Endothelial cell of umbilical vein (primary cell): Measurements from ENCODE around the gene F8. TPM values are rescaled to one million over a fixed set of nuclear protein-coding genes. Genes with fewer than 3 reads are reported as not detected.

Experiments used
- BruUV-seq: library from RNA; stranded (reverse); fragments of 400-500 nt; replicated peaks from 2 replicates; lab custom pipeline; 2021; lab: Mats Ljungman, UMichigan
- CTCF ChIA-PET: fragments of 300-600, 350-600 bp; sonication (Branson Sonifier 250); formaldehyde crosslinking; loops from one replicate; lab custom pipeline; 2021; ENCODE audit warnings: antibody characterized with exemption, inconsistent platforms; lab: Charles Lee
- POLR2A ChIA-PET: fragments of 300-600, 350-600 bp; sonication (Branson Sonifier 250); formaldehyde crosslinking; loops from one replicate; lab custom pipeline; 2021; ENCODE audit warnings: antibody characterized with exemption, inconsistent platforms; lab: Charles Lee
- DNase-seq: peaks from one replicate; pipeline ENCODE4 v3.0.0-alpha.2; 2011; ENCODE audit warnings: low read depth, low spot score
- FAIRE-seq: peaks from 2 replicates; lab custom pipeline; 2011; peaks lifted over from hg19 to GRCh38; lab: Jason Lieb, UNC
- H2AFZ ChIP-seq: 2 replicates; pipeline ENCODE4 v1.6.0; 2012; ENCODE audit warnings: low read depth, low read length, control low read depth, inconsistent platforms
- H3K27ac ChIP-seq: 2 replicates; pipeline ENCODE4 v1.5.1; 2011; ENCODE audit warnings: low read depth, mild to moderate bottlenecking, control low read depth, low read length, moderate library complexity; ENCODE audit not compliant: insufficient read depth
- H3K27me3 ChIP-seq, 2 experiments: 2 replicates each; pipeline versions ENCODE4 v1.6.0 to v1.6.1; 2011; ENCODE audit warnings: low read length in 2 of 2, mixed read lengths in 1 of 2; ENCODE audit not compliant: control insufficient read depth in 2 of 2, insufficient read depth in 2 of 2
- H3K36me3 ChIP-seq, 2 experiments: 2 replicates in 1 of 2; 3 replicates in 1 of 2; pipeline ENCODE4 v1.5.1; 2011; ENCODE audit warnings: low read length in 2 of 2, mild to moderate bottlenecking in 1 of 2, moderate library complexity in 1 of 2; ENCODE audit not compliant: control insufficient read depth in 2 of 2, insufficient read depth in 2 of 2; ENCODE audit errors: extremely low read depth in 1 of 2
- H3K4me1 ChIP-seq: 3 replicates; pipeline ENCODE4 v1.5.1; 2011; ENCODE audit warnings: mild to moderate bottlenecking, low read length; ENCODE audit not compliant: control insufficient read depth, insufficient read depth; ENCODE audit errors: extremely low read depth
- H3K4me2 ChIP-seq: 2 replicates; pipeline ENCODE4 v1.6.1; 2011; ENCODE audit warnings: low read length, control low read depth, mixed read lengths; ENCODE audit not compliant: insufficient read depth
- H3K4me3 ChIP-seq, 3 experiments: fragments of 200-600 bp in 1 of 3; sonication (generic), shearing (Covaris generic) in 1 of 3; replicated peaks in 1 of 3; 2 replicates each; pipeline ENCODE4 v1.5.1; 2011 to 2016; ENCODE audit warnings: control low read depth in 3 of 3, low read length in 3 of 3, mild to moderate bottlenecking in 2 of 3, inconsistent platforms in 1 of 3, low read depth in 1 of 3, moderate library complexity in 1 of 3; ENCODE audit not compliant: insufficient read depth in 1 of 3
- H3K79me2 ChIP-seq: 2 replicates; pipeline ENCODE4 v1.6.0; 2012; ENCODE audit warnings: low read length, inconsistent platforms; ENCODE audit not compliant: control insufficient read depth, insufficient read depth
- H3K9ac ChIP-seq: replicated peaks from 2 replicates; pipeline ENCODE3; 2011; ENCODE audit warnings: low read length, control low read depth; ENCODE audit not compliant: insufficient read depth; ENCODE audit errors: extremely low read depth
- H3K9me1 ChIP-seq: replicated peaks from 3 replicates; pipeline ENCODE4 v1.6.0; 2011; ENCODE audit warnings: mild to moderate bottlenecking, low read length; ENCODE audit not compliant: control insufficient read depth, insufficient read depth; ENCODE audit errors: extremely low read depth
- H3K9me3 ChIP-seq: replicated peaks from 2 replicates; pipeline ENCODE4 v1.5.1; 2012; ENCODE audit warnings: low read length, inconsistent platforms; ENCODE audit not compliant: control insufficient read depth, insufficient read depth
- H4K20me1 ChIP-seq: replicated peaks from 2 replicates; pipeline ENCODE3; 2011; ENCODE audit warnings: mild to moderate bottlenecking, low read length; ENCODE audit not compliant: control insufficient read depth, insufficient read depth; ENCODE audit errors: extremely low read depth
- CTCF ChIP-seq, 2 donors: IDR thresholded peaks; 1 replicate in 1 of 2; 2 replicates in 1 of 2; pipeline ENCODE4 v1.5.1; 2011; ENCODE audit warnings: low read length in 2 of 2, mild to moderate bottlenecking in 2 of 2, moderate library complexity in 2 of 2, control low read depth in 1 of 2, inconsistent platforms in 1 of 2, low read depth in 1 of 2; ENCODE audit not compliant: insufficient read depth in 1 of 2; ENCODE audit errors: extremely low read depth in 1 of 2
- EZH2 ChIP-seq: IDR thresholded peaks from 2 replicates; pipeline ENCODE4 v1.6.1; 2012; ENCODE audit warnings: borderline replicate concordance, low read depth, mild to moderate bottlenecking, moderate library complexity, low read length, inconsistent platforms; ENCODE audit not compliant: severe bottlenecking
- FOS ChIP-seq: IDR thresholded peaks from 2 replicates; pipeline ENCODE4 v1.6.1; 2011; ENCODE audit warnings: mild to moderate bottlenecking, low read length, moderate library complexity, borderline replicate concordance; ENCODE audit not compliant: insufficient read depth
- GATA2 ChIP-seq: IDR thresholded peaks from 2 replicates; pipeline ENCODE4 v1.7.0; 2011; ENCODE audit warnings: low read depth, mild to moderate bottlenecking, moderate library complexity, mixed read lengths, low read length; ENCODE audit not compliant: insufficient read length, insufficient read depth
- JUN ChIP-seq: IDR thresholded peaks from 2 replicates; pipeline ENCODE4 v1.6.1; 2011; ENCODE audit warnings: borderline replicate concordance, low read depth; ENCODE audit not compliant: insufficient read length, insufficient read depth
- MYC ChIP-seq: IDR thresholded peaks from one replicate; pipeline ENCODE4 v1.6.1; 2011; ENCODE audit warnings: mild to moderate bottlenecking, low read depth, low read length
- POLR2A ChIP-seq: IDR thresholded peaks from 2 replicates; pipeline ENCODE4 v1.6.1; 2012; ENCODE audit warnings: low read depth, mild to moderate bottlenecking, control low read depth, low read length
- POLR2AphosphoS5 ChIP-seq: IDR thresholded peaks from 2 replicates; pipeline ENCODE4 v1.6.1; 2012; ENCODE audit warnings: low read depth, mild to moderate bottlenecking, control low read depth, low read length, moderate library complexity; ENCODE audit not compliant: insufficient read depth
- dilution Hi-C: fragments of 300-500 bp; cut with MboI; formaldehyde crosslinking; loops from one replicate; pipeline ENCODE4 v1.15.0; 2019; ENCODE audit warnings: low sequenced_read_pairs; ENCODE audit not compliant: extremely low pct_ligation_motif_present
- intact Hi-C: fragments of 100-400 bp; cut with micrococcal nuclease; formaldehyde crosslinking; loops from one replicate; pipeline ENCODE4 v1.10.0; 2022
- polyA plus RNA-seq, 4 experiments: library from polyadenylated mRNA; depleted of rRNA in 3 of 4; stranded (reverse) in 3 of 4; unstranded in 1 of 4; fragments of >200 nt; gene quantifications; 2 replicates each; pipeline versions ENCODE4 v1.2.1 to v1.2.3, GENCODE V29; 2011 to 2012; ENCODE audit warnings: missing spikeins in 1 of 4
- total RNA-seq: library from RNA; stranded (reverse); gene quantifications from 2 replicates; pipeline ENCODE4 v1.2.3, GENCODE V29; 2021
- TF ChIP-seq, protein P1 (sequence below): IDR thresholded peaks from 2 replicates; pipeline ENCODE4 v1.6.1; 2011; ENCODE audit not compliant: insufficient read depth, insufficient read length

Gene F8
- total and polyA plus RNA-seq, 2 donors (not counting 3 experiments of a cell fraction or from before 2014, with no cell fraction given): 0.62 to 1.1 TPM

DNA sequence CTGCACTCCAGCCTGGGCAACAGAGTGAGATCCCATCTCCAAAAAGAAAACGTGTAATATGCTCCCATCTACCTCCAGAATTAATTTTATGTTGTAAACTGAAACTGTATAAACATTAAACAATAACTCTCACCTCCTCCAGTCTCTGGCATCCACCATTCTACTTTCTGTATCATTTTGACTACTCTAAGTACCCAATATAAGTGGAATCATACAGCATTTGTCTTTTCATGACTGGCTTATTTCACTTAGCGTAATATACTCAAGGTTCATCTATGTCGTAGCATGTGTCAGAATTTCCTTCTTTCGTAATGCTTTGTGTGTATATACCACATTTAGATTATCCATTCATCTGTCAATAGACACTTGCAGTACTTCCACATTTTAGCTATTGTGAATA lies 20.6 kb downstream of the F8 start:
- no peaks in the 10 kb centered on the region for H3K9me3 ChIP-seq

More for the DNA sequence above, 20.6 kb downstream of the F8 start:
- no peak overlapping the region for H3K27ac ChIP-seq
- ChIA-PET CTCF (no interaction called here), POLR2A (no interaction called here)
- H3K9ac ChIP-seq: no peak overlapping the region
- H3K9me1 ChIP-seq: no peaks in the 10 kb centered on the region
- no peaks in the 10 kb centered on the region for H3K36me3 ChIP-seq
- no TSS peak for BruUV-seq
- FAIRE-seq: no peak
- no peaks in the 10 kb centered on the region for H4K20me1 ChIP-seq
- intact Hi-C loops: no loop called here
- H3K4me3 ChIP-seq: no peak overlapping the region
- H2AFZ ChIP-seq: no peak overlapping the region
- DNase-seq: no peak
- no peaks in the 10 kb centered on the region for H3K27me3 ChIP-seq
- no peaks in the 10 kb centered on the region for H3K79me2 ChIP-seq
- no peak overlapping the region for H3K4me2 ChIP-seq
- no peaks in the 10 kb centered on the region for H3K4me1 ChIP-seq
- dilution Hi-C loops: no loop called here
- TF ChIP-seq EZH2 (no peak), POLR2A (no peak), MYC (no peak), CTCF (IDR thresholded peaks at IDR 0.05; ENCODE audit: extremely low read depth in 1 of 2, insufficient read depth in 1 of 2, low read depth in 1 of 2, low read length in 2 of 2) (no peak), FOS (no peak), POLR2AphosphoS5 (no peak), JUN (no peak), GATA2 (no peak)
- TF ChIP-seq, protein P1, sequence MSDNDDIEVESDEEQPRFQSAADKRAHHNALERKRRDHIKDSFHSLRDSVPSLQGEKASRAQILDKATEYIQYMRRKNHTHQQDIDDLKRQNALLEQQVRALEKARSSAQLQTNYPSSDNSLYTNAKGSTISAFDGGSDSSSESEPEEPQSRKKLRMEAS: no peak
